HFF-Myc (cell line): ENCODE measurements around the gene CHTF18.

ENCODE experiments used
- DNase-seq: peaks from one replicate; pipeline ENCODE4 v3.0.0-alpha.2; 2011; ENCODE audit warnings: low read depth; ENCODE audit errors: extremely low read depth
- H3K4me3 ChIP-seq: replicated peaks from 2 replicates; pipeline ENCODE4 v1.5.1; 2011; ENCODE audit warnings: low read depth, mild to moderate bottlenecking, control low read depth, low read length
- CTCF ChIP-seq: IDR thresholded peaks from 2 replicates; pipeline ENCODE4 v1.5.1; 2012; ENCODE audit warnings: mild to moderate bottlenecking, low read depth, low read length, control low read depth; ENCODE audit errors: missing control alignments

CHTF18 gene

GRCh38 chr16:743794-744500 is 44.5 kb upstream of the CHTF18 start:
- TF ChIP-seq CTCF: no peak
- DNase-seq: no peak
- no peak overlapping the region for H3K4me3 ChIP-seq

GRCh38 chr16:745739-746138 is 42.7 kb upstream of the CHTF18 start:
- TF ChIP-seq CTCF: peak; percentile 35
- DNase-seq: no peak
- H3K4me3 ChIP-seq: no peak overlapping the region

- TF ChIP-seq CTCF: no peak
- no peak overlapping the region for H3K4me3 ChIP-seq
- DNase-seq: no peak
These were observed 41.8 kb upstream of the CHTF18 start for GRCh38 chr16:746637-747036.

GRCh38 chr16:747978-748746 is 40.3 kb upstream of the CHTF18 start:
- DNase-seq: no peak
- no peak for TF ChIP-seq CTCF
- no peak overlapping the region for H3K4me3 ChIP-seq

- no peak overlapping the region for H3K4me3 ChIP-seq
- TF ChIP-seq CTCF: no peak
- DNase-seq: no peak
These were observed 39.4 kb upstream of the CHTF18 start for GRCh38 chr16:749010-749409.

GRCh38 chr16:750485-750884 is 37.9 kb upstream of the CHTF18 start:
- no peak overlapping the region for H3K4me3 ChIP-seq
- no peak for TF ChIP-seq CTCF
- no peak for DNase-seq
